Glomerular visceral epithelial cell (primary cell): ENCODE results near the gene SLC2A9.

Experiments used
- DNase-seq: peaks from one replicate; pipeline ENCODE4 v3.0.0-alpha.2; 2016; ENCODE audit errors: extremely low spot score

The SLC2A9 gene

DNA sequence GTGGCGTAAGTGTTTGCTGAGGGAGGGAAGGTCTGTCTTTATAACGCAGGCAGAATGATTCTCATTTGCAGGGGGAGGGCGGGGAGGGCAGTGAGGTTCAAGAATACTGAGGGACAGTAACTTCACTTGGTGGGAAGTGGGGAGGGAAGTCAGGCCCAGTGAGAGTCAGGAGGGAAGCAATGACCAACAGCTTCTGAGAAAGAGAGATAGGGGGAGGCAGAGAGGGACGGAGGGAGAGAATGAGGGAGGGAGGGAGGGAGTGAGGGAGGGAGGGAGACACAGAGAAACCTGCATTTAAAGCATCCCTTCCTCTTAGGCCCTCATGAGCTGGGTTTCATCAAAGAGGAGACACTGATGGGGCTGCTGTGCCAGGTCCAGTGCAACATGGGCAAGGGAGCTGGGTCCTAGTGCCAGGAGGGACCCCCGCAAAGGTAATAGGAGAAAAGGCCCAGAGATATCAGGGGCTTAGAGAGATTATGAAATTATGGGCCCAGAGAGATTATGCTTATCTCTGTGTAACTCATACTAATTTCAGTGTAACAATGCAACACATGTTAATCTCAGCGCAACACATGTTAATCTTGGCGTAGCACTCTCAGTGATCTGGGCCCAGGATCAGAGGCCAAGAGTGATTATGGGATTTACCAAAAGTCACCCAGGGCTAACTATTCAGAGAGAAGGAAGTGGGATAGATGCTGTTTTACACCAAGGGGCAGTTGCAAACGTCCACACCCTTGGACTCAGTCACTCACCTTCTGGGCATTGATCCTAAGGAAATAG lies 127.8 kb downstream of the SLC2A9 start:
- DNase-seq = no peak

GRCh38 chr4:9891740-9892139 lies 129.6 kb downstream of the SLC2A9 start:
- DNase-seq = no peak

DNA sequence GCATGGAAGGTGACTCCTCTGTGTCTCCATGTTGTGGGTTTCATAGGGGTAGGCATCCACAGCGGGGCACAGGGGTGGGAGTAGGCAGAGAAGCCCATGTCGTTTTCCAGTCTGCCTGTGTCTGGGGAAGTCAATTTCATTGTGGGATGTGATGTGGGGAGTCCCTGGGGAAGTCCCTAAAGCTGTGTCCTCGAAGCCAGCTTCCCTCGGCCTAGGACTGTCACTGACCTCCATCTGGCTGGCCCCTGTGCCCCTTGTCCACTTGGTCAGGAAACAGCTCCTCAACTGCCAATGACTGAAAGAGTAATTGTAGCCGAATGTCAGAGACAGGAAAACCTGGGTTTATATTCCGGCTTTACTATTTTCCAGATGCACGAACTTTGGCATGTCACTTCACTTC lies 130.2 kb downstream of the SLC2A9 start:
- no peak for DNase-seq

DNA sequence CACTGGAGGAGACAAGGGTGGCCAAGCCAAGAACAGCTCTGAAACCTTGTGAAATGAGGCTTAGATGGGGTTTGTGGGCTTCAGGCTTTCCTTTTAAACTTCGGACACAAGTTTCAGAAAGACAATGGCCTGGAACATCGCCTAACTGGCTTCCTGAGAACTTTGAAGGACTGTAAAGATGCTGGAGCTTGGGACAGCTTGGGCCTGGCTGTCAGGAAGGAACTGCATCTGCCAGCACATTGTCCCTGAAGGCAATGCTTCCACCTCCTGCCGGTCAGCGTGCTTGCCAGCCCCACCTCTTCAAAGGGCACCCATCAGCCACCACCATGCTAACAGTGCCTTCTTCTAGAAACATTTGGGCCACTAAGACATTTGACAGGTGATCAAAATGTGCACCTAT lies 132.0 kb downstream of the SLC2A9 start:
- DNase-seq = no peak

DNA sequence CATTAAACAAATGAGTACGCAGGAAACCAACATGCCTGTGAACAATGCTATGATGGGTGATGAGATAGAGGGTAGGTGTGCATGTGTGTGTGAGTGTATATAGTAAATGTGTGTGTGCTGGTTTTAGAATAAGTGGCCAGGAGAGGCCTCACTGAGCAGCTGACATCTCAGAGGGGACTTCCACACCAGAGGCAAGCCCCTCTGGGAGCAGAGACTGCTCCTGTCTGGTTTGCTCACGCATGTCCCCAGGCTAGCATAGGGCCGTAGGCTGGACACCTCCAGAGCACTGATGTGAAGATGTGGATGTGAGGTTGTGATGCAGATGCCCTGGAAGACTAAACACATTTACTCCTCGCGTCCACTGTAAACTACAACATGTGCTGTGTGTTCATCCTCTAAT lies 135.3 kb downstream of the SLC2A9 start:
- no peak for DNase-seq

GRCh38 chr4:9880406-9881197 lies 140.7 kb downstream of the SLC2A9 start:
- DNase-seq = no peak

DNA sequence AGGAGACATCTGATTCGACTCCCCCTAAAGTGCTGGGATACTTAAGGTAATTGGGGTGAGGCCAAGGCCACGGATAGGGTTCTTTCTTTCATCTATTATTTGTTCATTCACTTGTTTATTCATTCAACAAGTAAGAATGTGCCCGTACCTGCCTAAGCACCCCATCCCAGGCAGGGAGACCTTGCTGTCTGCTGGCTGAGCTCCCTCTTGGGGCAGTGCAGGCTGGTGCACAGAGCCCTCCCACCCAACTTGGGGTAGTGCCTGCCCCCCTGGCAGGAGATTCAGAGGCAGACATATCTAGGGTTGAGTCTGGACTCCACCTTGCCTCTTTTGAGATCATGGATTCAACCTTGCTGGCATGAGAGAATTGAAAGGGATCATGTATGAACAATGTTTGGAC lies 144.2 kb downstream of the SLC2A9 start:
- DNase-seq = no peak

DNA sequence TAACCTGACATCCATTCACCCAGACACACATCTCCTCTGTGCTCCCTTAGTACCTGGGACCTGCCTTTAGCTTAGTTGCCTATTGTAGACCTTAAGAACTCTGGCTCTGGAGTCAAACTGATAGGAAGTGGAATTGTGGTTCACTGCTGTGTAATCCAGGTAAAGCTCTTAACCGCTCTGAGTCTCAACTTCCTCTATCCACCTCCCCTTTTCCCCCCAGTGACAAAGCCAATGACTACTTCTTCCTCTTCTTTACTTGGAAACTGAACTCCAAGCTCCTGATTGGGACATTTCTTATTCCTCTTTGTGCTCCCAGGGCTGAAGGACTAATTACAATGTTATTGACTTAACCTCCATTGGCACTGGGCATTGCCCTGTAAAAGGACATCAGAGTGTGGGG lies 145.8 kb downstream of the SLC2A9 start:
- no peak for DNase-seq

DNA sequence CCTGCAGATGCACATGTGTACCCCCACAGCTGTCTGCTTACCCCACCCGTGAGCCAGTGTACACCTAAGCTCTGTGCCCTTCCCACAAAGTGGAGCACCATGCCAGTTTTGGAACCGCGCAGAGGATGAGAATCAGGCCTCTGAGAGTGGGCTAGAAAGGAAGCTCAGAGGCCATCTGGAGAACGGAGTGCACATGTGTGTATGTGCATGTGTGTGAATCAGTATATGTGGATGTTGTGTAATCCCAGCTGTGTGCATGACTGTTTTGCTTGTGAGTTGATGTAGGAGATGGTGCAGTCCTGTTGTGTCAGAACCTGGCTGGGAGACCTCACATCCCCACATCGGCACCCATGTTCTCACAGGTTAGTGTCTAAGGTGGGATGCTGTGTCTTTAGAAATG lies 146.9 kb downstream of the SLC2A9 start:
- DNase-seq = no peak

DNA sequence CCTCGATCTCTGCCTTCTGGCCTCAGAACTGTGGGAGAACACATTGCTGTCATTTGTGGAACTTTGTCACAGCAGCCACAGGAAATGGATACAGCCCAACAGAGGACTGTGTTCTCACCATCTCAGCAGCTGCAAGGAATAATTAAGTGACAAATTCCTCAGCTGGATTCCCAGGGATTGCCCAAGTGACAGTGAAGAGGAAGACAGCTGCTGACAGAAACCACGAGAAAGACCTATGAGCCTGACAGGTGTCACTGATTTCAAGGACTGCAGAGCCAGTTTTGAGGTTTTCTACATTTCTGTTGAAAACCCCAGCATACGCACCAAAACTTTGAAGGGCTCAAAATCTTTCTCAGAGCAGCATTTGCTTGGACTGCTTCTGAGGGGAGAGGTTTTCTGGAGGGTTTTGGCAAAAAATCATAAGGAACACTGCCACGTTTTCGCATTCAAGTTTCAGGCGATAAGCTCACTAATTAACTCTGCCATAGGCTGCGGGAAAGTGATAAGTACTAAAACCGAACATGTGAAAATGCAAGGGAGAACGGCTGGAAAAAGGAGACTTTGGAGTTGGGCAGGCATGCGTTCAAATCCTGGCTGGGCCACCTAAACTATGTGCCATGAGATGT lies 151.0 kb downstream of the SLC2A9 start:
- DNase-seq = no peak

DNA sequence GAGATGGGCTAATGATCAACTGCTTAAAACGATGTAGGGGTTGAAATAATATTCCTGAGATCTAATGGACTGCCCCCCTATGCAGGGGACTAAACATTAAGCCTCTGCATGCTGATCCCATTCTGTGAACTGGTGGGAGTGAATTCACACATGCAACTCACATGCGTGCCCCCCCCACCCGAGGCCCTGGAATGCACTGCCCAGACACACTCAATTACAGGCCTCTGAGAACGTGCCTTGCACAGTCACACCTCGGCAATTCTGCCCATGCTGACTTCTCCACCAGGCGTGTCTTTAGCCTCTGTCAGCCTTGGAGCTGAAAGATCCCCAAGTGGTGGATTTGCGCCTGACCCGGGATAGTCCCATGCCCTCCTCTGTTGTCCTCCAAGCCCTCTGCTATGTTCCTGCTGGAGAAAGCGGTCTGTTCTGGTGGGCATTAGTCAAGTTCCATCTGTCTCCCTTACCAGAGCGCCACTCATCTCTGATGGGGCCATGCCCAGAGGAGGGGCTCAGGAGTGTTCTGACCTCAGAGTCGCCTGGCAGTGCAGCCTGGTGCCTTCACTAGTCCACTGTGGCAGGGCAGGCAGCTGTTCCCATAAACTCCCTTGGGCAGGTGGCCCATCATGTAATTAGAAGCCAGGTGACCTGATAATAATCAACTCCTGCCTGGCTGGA lies 153.4 kb downstream of the SLC2A9 start:
- DNase-seq = no peak

DNA sequence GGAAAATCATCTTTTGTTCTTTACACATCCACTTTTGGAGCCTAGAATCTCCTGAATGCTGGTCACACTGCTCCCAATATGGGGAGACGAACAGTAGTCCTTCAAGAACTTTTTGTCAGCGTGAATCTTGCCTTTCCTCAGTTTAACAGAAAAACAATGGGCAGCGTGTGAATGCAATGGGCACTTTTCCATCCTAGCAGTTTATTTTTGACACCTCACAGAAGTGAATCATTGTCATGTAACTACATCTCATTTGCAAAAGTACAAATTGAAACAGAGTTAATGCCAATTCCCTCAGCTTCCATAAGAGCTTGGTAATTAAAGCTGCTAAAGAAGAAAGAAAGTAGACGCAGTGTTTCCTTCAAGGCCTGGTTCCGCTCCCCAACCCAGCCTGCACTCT lies 154.4 kb downstream of the SLC2A9 start:
- no peak for DNase-seq

DNA sequence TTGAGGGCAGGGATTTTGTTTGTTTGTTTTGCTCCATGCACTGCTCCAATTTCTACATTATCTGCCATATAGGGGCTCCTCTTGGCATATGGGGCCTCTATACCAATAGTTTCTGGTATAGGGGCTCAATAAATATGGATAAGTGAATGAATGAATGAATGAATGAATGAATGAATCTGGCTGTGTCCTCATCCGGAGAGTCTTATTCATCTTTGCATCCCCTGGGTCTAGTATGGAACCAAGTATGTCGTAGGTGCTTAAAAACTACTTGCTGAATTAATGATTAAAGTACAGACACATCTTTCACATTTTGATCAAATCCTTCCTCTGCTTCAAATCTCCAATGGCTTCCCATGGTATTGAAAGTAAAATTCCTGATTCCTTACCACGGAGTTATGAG lies 159.7 kb downstream of the SLC2A9 start:
- no peak for DNase-seq

GRCh38 chr4:9859810-9860209 lies 161.5 kb downstream of the SLC2A9 start:
- DNase-seq = no peak

- DNase-seq = no peak
Measured at GRCh38 chr4:9849538-9849920, 171.8 kb downstream of the SLC2A9 start.

DNA sequence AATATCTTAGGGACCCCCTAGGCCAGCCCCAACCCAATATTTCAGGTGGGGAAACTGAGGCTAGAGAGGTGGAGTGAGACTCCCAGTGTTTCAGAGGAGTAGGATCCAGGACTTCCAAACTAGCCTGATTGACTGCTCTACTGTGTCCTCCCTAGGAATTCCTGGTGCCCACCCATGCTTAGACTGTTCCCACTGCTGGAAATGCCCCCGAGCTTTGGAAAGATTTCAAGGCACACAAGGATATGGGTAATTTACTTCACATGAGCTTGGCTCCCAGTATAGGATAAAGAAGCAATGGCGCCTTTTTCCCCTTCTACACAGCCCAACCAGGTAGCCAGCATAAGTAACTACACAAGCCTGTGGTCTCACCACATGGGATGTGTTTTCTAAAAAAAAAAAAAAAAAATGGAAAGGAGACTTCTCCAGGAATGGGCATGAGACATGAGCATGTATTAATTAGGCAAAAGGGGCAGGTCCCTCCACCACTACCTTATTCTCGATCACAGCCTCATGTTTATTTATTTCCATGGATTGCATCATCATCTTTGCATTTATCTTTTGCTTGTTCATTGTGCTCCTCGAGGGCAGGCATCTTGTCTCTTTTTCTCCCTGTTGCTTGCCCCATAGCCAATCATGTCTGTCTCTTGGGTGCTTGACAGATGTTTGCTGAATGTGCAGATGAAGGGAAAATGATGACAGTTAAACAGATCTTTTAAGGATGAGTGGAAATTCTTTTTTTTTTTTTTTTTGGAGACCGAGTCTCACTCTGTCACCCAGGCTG lies 173.1 kb downstream of the SLC2A9 start:
- no peak for DNase-seq

DNA sequence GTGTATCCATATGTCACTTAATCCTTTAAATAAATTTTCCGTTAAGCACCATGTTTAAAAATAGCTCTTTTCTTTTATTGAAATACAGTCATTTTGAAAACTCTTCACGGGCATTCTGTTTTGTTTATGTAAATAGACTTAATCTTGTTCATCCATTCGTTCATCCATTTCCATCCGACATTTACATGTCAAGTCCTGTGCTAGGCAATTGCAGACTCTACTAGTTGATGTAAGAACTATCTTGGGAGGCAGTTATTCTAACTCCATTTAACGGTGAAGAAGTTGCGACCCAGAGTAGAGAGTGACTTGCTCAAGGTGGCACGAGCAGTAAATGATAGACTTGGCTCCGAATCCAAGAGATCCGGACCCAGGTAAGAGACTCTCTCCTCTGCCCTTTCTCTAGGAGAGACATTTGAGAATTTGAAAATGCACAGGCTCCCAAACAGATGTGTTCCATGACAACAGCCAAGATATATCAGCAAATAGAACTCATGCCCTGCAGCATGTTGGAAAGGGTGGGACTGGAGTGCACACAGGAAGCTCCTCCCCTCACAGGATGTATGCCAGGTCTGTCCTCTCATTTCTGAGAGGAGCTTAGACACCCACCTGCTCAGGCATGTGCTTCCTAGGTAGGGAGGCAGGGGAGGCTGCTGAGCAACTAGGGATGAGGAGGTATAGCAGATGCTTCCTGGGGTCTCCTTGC lies 175.4 kb downstream of the SLC2A9 start:
- DNase-seq = no peak

DNA sequence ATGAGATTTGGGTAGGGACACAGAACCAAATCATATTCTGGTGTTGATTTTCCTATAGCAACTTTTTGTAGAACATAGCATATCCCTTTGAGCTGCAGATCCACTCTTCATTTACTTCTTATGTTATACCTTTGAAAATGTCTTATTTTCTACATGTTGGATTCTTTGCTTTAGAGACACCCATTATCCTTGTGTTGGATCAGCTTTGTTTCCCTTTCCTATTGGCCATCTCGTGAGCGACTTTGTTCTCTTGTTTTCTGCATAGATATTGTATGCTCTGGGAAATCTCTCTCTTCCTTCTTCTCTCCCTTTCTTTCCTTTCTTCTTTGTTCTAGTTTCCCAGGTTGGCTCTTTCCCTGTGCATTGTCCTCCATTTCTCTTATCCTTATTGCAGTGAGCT lies 180.2 kb downstream of the SLC2A9 start:
- no peak for DNase-seq

GRCh38 chr4:9835430-9835829 lies 185.9 kb downstream of the SLC2A9 start:
- no peak for DNase-seq

GRCh38 chr4:9833421-9833820 lies 187.9 kb downstream of the SLC2A9 start:
- no peak for DNase-seq

DNA sequence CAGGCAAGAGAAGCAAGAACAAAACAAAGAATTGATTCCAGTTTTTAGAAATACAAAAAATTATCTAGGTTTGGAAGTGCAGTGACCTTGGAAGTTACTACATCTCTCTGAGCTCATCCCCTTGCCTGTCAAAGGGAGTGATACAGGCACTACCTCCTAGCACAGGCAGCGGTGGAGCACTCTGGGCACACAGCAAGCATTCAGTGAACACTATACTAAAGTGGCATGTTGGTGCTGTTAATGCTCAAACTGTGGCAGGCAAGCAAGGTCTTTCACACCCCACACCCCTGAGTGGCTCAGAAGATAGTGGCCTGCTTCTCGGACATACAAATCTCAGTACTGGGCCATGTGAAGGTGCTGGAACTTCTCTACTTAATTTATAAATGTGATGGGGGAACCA lies 188.7 kb downstream of the SLC2A9 start:
- DNase-seq = no peak
